ENCODE data around the gene BMF.
"Not testable (repeated sequence)": the region's sequence is repeated elsewhere in the genome, so short reads cannot be mapped to it uniquely, and the experiment has no call there.

BMF gene, protein sequence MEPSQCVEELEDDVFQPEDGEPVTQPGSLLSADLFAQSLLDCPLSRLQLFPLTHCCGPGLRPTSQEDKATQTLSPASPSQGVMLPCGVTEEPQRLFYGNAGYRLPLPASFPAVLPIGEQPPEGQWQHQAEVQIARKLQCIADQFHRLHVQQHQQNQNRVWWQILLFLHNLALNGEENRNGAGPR

DNA sequence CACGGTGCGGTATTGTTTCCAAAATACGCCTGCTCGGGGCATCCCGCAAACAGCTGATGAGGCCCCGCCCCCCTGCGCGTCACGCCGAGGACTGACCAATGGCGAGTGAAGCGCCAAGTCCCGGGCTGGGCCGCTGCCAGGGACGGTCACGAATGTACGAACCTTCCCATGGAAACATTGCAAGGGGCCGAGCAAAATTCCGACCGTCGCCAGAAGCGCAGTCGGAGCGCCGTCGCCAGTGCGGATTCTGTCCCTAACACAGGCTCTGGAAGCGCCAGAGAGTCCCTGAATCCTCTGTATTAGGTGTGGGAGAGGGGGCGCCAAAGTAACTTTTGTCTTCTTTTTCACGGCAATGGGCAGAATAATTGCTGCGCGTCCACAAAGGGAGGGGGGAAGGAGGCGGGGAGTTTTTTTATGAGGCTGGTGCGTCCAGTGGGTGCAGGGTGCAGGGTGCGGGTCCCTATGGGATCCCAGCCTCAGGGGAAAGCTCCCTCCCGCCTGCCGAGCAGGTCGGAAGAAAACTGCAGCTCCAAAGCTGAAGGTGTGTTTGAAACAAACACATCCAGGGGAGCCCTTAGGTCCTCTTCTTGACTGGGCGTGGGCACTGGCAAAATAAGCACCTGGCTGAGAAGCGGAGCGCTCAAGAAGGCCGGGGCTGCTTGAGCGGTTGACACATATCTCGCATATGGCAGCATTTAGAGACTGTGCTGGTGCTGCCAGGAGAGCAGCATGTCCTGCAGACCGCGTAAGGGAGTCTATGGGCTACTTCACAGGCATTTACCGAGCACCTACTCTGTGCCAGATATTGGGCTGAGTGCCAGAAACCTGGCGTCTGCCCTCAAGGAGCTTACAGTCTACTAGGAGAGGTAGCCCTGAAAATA lies at the start of gene BMF:
Gene BMF (minus strand): TSS at position 25 of the 881 bp plus-strand sequence. CDS start 2,793 bp downstream, outside the sequence.
- Mint-ChIP-seq H3K4me3 (peak within 1 kb of the TSS; percentile 95), H3K36me3 (ENCODE audit: low read depth) (peaks cover 1% of the 10 kb centered on the region), H3K9me3 (no peaks in the 10 kb centered on the region), H3K27ac (peak within 1 kb of the TSS; percentile 86), H3K4me1 (ENCODE audit: low read depth) (peaks cover 49% of the 10 kb centered on the region), H3K27me3 (ENCODE audit: low read depth) (peaks cover 6% of the 10 kb centered on the region)
- peak; percentile 97 for DNase-seq (ENCODE audit: low spot score)

DNA sequence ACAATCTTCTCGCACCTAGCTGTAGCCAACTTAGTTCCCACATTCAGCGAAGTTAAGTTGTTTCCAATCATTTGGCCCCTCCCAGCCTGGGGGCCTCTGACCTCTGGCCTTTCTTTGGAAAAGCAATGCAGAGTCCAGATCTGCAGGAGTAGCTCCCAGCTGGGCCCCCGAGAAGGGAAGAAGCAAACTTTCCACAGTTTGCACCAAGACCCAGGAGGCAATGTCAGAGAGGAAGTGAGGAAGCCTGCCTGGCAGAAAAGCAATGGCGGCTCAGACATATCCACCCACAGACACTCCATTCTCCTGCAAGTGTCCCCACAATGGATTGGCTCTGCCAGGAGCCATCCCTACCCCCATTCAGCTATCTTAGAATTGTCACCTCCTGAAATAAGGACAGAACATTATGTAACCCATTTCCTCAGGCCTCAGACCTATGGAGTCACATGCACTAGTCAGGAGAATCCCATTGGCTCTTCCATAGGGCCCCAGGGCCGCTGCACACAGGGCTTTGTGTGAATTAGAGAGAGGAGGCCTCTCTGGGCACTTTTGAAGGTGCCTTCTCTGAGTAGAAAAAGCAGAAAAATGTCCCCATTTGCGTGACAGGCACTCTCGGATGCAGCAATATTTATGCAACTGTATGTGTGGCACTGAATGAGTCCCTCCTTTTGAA lies 49.2 kb upstream of the BMF start:
- Mint-ChIP-seq H3K9me3 (no peaks in the 10 kb centered on the region), H3K27ac (no peak overlapping the region), H3K27me3 (ENCODE audit: low read depth) (no peaks in the 10 kb centered on the region), H3K4me3 (no peak overlapping the region), H3K36me3 (ENCODE audit: low read depth) (peaks cover 1% of the 10 kb centered on the region), H3K4me1 (ENCODE audit: low read depth) (peaks cover 1% of the 10 kb centered on the region)
- no peak for DNase-seq (ENCODE audit: low spot score)

DNA sequence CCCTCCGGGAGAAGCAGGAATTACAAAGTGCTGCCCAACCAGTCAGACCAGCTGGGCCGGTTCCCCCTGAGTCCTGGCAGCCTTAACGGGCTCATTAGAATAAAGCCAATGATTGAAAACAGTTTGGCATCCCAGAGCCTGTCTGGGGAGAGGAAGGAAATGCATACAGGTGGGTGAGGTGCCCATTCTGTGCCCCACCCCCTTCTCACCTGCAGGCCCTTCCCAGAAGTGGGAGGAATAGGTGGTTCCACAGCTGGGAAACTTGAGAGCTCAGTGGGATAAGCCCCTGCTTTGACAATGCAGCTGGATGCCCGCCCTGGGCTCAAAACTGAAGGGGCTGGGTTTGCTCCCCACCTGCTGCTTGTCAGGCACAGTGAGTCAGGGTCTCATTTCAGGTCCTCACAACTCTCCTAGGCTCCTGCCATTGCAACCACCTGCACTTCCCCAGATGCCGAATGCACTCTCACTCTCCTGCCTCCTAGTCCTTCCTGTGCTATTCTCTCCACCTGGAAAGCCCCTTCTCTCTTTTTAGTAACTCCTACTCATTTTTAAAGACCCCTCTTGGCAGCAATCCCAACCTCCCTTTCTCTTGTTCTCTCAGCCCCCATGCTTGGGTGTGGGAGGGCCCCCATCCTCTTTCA lies 46.7 kb upstream of the BMF start:
- DNase-seq (ENCODE audit: low spot score) = no peak
- Mint-ChIP-seq H3K4me3 (no peak overlapping the region), H3K4me1 (ENCODE audit: low read depth) (no peaks in the 10 kb centered on the region), H3K27me3 (ENCODE audit: low read depth) (peaks cover 2% of the 10 kb centered on the region), H3K9me3 (no peaks in the 10 kb centered on the region), H3K36me3 (ENCODE audit: low read depth) (no peaks in the 10 kb centered on the region), H3K27ac (no peak overlapping the region)

DNA sequence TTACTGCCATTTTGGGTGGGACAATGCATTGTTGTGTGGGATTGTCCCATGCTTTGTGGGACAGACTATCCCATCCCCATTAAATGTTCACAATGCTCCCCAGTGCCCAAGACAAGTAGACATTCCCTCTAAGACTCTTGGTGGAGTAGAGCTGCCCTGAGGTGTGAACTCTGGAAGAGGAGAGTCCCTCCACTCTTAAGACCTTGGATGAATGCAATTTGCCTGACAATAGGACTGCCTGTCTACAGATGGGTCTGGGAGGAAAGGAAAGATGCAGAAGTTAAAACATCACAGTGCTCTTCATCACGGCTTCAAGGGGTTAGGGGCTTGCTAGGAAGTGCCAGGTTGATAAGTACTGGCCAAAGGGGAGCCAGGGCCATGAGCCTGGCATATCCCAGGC lies 46.1 kb upstream of the BMF start:
- H3K4me1 Mint-ChIP-seq (ENCODE audit: low read depth); H3K27me3 Mint-ChIP-seq (ENCODE audit: low read depth); H3K9me3 Mint-ChIP-seq; H3K36me3 Mint-ChIP-seq (ENCODE audit: low read depth); DNase-seq (ENCODE audit: low spot score); H3K4me3 Mint-ChIP-seq: not testable (repeated sequence)
- peak overlapping the region; percentile 53 for H3K27ac Mint-ChIP-seq

DNA sequence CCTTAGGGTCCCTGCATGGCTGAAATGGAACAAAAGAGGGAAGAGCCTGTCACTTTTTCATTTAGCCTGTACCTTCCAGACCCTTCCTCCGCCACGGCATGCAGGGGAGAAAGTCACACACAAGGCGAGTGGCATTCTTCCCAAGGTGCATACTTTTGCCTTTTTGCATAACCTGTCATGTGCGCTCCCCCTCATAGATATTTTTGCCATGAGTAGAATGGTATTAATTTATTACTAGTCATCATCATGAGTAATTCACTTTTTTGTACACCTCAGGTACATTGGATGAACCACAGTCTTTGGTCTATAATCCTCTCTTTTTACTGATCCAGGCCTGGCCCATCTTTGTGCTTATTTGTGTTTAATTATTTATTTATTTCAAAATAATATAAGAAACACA lies 43.3 kb upstream of the BMF start:
- Mint-ChIP-seq H3K27ac (no peak overlapping the region), H3K27me3 (ENCODE audit: low read depth) (peaks cover 8% of the 10 kb centered on the region), H3K4me1 (ENCODE audit: low read depth) (no peaks in the 10 kb centered on the region), H3K9me3 (no peaks in the 10 kb centered on the region), H3K4me3 (no peak overlapping the region), H3K36me3 (ENCODE audit: low read depth) (no peaks in the 10 kb centered on the region)
- no peak for DNase-seq (ENCODE audit: low spot score)

DNA sequence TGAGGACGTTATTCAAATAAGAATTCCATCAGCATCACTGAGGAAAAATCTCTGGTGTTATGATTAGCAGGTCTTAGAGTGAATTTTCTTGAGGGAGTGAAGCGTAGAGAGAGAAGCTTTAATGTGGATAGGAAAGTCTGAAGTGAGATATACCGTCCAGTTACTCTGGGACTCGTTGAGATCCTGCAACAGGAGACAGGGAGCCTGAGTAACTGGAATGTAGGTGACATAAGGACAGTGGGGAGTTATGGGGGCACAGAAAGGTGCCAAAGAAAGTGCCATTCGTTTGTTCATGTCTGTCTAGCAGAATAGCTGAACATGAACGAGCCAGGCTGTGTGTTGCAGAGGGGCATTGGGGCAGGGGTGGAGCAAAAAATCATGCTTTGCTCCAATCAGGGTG lies 42.8 kb upstream of the BMF start:
- peaks cover 8% of the 10 kb centered on the region for H3K27me3 Mint-ChIP-seq (ENCODE audit: low read depth)
- no peaks in the 10 kb centered on the region for H3K36me3 Mint-ChIP-seq (ENCODE audit: low read depth)
- no peaks in the 10 kb centered on the region for H3K9me3 Mint-ChIP-seq
- no peak overlapping the region for H3K4me3 Mint-ChIP-seq
- H3K4me1 Mint-ChIP-seq (ENCODE audit: low read depth) = no peaks in the 10 kb centered on the region
- DNase-seq (ENCODE audit: low spot score) = no peak
- H3K27ac Mint-ChIP-seq = no peak overlapping the region

DNA sequence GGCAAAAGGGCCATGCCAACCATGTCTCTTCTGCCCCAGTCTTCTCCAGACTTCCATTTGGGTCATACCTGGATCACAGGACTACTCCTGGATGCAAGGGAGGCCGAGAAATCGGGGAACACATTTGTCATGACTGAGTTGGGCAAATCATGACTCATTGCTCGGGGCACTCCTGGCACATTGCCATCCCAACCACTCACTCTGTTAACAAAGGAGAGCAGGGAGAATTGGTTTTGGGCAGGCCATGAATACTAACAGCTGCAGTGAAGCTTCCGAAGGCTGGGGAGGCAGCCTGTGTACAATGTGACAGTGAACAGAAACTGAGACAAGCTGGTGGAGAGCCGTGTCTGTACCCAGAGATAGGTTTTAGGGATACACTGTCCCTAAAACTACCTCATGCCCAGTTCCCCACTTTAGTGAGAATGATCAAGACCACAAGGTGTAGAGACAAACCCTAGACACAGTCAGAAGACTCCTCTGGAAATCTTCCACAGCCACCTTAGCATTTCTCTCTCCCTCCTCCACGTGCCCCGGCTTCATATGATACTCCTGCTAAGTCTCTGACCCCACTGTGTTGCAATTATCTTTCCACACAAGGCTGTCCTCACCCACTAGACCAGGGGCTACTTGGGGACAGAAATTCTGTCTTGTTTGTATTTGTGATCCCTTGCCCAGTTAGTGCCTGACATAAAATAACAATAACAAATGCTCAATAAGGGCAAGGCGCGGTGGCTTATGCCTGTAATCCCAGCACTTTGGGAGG lies 41.7 kb upstream of the BMF start:
- Mint-ChIP-seq H3K27me3 (ENCODE audit: low read depth) (peaks cover 8% of the 10 kb centered on the region), H3K27ac (no peak overlapping the region), H3K36me3 (ENCODE audit: low read depth) (no peaks in the 10 kb centered on the region), H3K4me1 (ENCODE audit: low read depth) (no peaks in the 10 kb centered on the region), H3K4me3 (no peak overlapping the region), H3K9me3 (no peaks in the 10 kb centered on the region)
- no peak for DNase-seq (ENCODE audit: low spot score)

DNA sequence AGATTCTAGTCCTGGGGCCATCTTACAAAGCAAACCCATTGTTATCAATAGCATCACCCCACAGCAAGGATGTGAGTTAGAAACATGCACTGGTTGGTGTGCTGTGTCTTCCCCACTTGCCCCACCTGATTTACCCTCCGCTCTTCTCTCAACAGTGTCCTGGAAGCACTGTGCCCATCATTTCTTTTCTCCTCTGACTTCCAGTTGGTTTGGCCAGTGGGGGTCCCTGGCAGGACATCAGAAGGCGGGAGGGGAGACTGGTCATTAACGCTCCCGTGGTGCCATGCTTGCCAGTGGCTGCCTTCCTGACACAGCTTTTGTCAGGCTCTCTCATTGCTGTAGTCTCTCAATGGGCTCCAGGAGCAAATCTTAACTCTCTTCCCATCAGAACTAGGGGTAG lies 40.7 kb upstream of the BMF start:
- DNase-seq (ENCODE audit: low spot score) = no peak
- Mint-ChIP-seq H3K9me3 (no peaks in the 10 kb centered on the region), H3K4me1 (ENCODE audit: low read depth) (no peaks in the 10 kb centered on the region), H3K36me3 (ENCODE audit: low read depth) (no peaks in the 10 kb centered on the region), H3K27ac (no peak overlapping the region), H3K4me3 (no peak overlapping the region), H3K27me3 (ENCODE audit: low read depth) (peaks cover 8% of the 10 kb centered on the region)

DNA sequence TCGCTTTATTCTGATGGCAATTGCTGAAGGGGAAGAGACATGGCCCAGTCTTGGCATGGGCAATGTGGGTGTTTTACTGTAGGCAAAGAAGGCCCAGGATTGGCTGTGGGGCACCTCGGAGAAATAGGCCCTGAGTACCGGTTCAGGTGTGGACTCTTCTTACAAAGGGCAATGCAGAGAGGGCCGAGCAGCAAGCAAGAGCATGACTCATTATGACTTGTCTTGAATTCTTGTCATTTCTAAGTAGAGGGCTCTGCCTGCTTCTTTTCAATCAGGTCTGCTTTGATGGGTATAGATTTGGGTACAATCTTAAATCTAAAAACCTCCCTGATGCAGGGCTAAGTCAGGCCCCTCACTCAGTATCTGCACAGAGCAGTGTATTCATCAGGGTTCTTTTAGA lies 37.4 kb upstream of the BMF start:
- no peak for DNase-seq (ENCODE audit: low spot score)
- Mint-ChIP-seq H3K27me3 (ENCODE audit: low read depth) (peaks cover 13% of the 10 kb centered on the region), H3K36me3 (ENCODE audit: low read depth) (no peaks in the 10 kb centered on the region), H3K4me3 (no peak overlapping the region), H3K9me3 (no peaks in the 10 kb centered on the region), H3K27ac (no peak overlapping the region), H3K4me1 (ENCODE audit: low read depth) (no peaks in the 10 kb centered on the region)

DNA sequence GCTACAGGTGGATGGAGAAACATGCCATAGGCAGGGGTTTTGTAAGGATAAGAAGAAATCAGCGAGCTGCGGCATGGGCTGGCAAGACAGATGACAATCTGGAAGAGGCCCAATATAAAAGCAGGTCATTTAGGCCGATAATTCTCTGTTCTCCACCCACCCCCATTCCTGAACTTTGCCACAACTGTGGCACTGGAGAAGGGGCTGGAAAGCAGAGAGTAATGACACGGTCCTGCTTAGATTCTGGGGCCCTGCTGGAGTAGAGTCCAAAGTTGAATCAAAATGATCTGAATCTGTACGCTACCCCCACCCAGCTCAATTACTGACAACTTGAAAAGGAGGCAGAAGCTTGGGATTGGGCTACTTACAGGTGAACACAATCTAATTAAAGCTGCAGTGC lies 33.7 kb upstream of the BMF start:
- H3K9me3 Mint-ChIP-seq = no peaks in the 10 kb centered on the region
- no peak for DNase-seq (ENCODE audit: low spot score)
- peaks cover 6% of the 10 kb centered on the region for H3K27me3 Mint-ChIP-seq (ENCODE audit: low read depth)
- no peaks in the 10 kb centered on the region for H3K4me1 Mint-ChIP-seq (ENCODE audit: low read depth)
- no peak overlapping the region for H3K4me3 Mint-ChIP-seq
- H3K27ac Mint-ChIP-seq = no peak overlapping the region
- H3K36me3 Mint-ChIP-seq (ENCODE audit: low read depth) = no peaks in the 10 kb centered on the region

DNA sequence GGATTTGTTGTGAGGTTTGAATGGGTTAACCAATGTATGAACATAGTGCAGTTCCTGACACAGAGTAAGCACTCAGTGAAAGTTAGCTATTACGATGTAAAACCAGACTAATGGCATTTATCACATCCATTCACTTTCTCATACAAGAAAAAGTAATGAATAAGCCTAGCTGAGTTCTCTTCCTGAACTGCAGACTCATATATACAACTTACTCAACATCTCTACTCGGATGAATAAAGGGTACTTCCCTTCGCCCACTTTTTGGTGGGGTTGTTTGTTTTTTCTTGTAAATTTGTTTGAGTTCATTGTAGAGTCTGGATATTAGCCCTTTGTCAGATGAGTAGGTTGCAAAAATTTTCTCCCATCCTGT lies 29.5 kb upstream of the BMF start:
- H3K4me3 Mint-ChIP-seq; H3K4me1 Mint-ChIP-seq (ENCODE audit: low read depth); H3K9me3 Mint-ChIP-seq; H3K27ac Mint-ChIP-seq; H3K27me3 Mint-ChIP-seq (ENCODE audit: low read depth); DNase-seq (ENCODE audit: low spot score); H3K36me3 Mint-ChIP-seq (ENCODE audit: low read depth): not testable (repeated sequence)

DNA sequence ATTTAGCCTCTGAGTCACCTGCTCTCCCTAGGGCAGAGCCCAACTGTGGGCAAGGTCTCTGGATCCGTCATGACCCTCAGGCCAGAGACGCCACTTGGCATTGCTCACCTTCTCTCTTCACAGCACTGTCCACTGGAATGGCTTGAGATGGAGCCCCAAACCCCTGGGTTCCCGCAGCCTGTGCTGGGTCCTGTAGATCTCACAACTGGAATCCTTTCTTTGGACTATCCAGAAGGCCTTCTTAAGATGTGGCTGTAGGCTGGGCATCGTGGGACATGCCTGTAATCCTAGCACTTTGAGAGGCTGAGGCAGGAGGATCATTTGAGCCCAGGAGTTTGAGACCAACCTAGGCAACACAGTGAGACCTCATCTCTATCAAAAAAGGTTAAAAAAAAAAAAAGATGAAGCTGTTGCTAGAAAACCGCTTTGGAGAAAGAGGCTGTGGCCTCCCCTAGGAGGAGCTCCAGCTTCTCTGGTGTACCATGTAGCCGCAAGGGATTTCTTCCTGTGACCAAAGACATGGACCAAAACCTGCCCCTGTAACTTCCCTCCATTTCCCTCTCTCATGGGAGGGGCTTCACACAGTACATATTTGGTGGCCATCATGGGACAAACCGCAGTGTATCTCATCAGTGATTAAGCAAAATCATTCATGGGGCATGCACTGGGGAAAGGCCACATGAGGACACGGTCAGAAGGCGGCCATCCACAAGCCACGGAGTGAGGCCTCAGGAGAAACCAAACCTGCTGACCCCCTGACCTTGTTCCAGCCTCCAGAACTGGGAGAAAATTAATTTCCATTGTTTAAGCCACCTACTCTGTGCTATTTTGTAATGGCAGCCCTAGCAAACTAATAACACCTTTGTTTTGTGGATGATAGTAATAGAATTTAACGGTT lies 28.9 kb upstream of the BMF start:
- H3K9me3 Mint-ChIP-seq = no peaks in the 10 kb centered on the region
- no peaks in the 10 kb centered on the region for H3K36me3 Mint-ChIP-seq (ENCODE audit: low read depth)
- H3K27me3 Mint-ChIP-seq (ENCODE audit: low read depth) = no peaks in the 10 kb centered on the region
- no peak overlapping the region for H3K27ac Mint-ChIP-seq
- DNase-seq (ENCODE audit: low spot score) = no peak
- H3K4me1 Mint-ChIP-seq (ENCODE audit: low read depth) = no peaks in the 10 kb centered on the region
- no peak overlapping the region for H3K4me3 Mint-ChIP-seq
